HepG2 (cell line): Measurements from ENCODE around the gene GYS1. TPM values are rescaled to one million over a fixed set of nuclear protein-coding genes. Genes with fewer than 3 reads are reported as not detected.

ENCODE experiments used
- DZIP1 ChIP-seq: sonication (generic); formaldehyde crosslinking; IDR thresholded peaks from 2 replicates; pipeline ENCODE4 v1.5.0; 2020; ENCODE audit warnings: mild to moderate bottlenecking, missing genetic modification reagents
- GZF1 ChIP-seq: sonication (generic); formaldehyde crosslinking; IDR thresholded peaks from 2 replicates; pipeline ENCODE4 v1.5.1; 2020; ENCODE audit warnings: mild to moderate bottlenecking, missing genetic modification reagents
- HDAC6 ChIP-seq: fragments of 200-600 bp; sonication (generic); IDR thresholded peaks from 2 replicates; pipeline ENCODE4 v1.7.0; 2017; ENCODE audit warnings: mild to moderate bottlenecking, antibody characterized with exemption, low read length, low read depth
- HOXA9 ChIP-seq: sonication (generic); formaldehyde crosslinking; IDR thresholded peaks from 2 replicates; pipeline ENCODE4 v1.8.1; 2022; ENCODE audit warnings: missing genetic modification reagents, mild to moderate bottlenecking, moderate library complexity, borderline replicate concordance
- IKZF1 ChIP-seq: fragments of 450-650 bp; IDR thresholded peaks from 2 replicates; pipeline ENCODE4 v1.7.1; 2016
- ISX ChIP-seq: sonication (generic); formaldehyde crosslinking; conservative IDR thresholded peaks from 2 replicates; pipeline ENCODE4 v1.5.0; 2020; ENCODE audit warnings: missing genetic modification reagents
- KLF16 ChIP-seq, 2 experiments: sonication (generic) in 1 of 2; formaldehyde crosslinking in 1 of 2; IDR thresholded peaks; 2 replicates each; pipeline versions ENCODE4 v1.6.1 to v1.8.0; 2016 to 2023; ENCODE audit warnings: missing genetic modification reagents in 2 of 2, missing compliant biosample characterization in 1 of 2
- MAX ChIP-seq: IDR thresholded peaks from 2 replicates; pipeline ENCODE4 v1.6.1; 2012; ENCODE audit warnings: inconsistent platforms
- PRPF4 ChIP-seq: fragments of 200-400 bp; formaldehyde crosslinking; IDR thresholded peaks from 2 replicates; pipeline ENCODE4 v1.6.1; 2016; ENCODE audit warnings: low read length, low read depth; ENCODE audit not compliant: poor library complexity, severe bottlenecking
- RBM39 ChIP-seq: fragments of 200-400 bp; formaldehyde crosslinking; IDR thresholded peaks from one replicate; pipeline ENCODE4 v1.6.1; 2018; ENCODE audit warnings: antibody characterized with exemption, mild to moderate bottlenecking, low read depth, low read length; ENCODE audit not compliant: poor library complexity, severe bottlenecking
- SNRNP70 ChIP-seq: fragments of 200-400 bp; formaldehyde crosslinking; IDR thresholded peaks from 2 replicates; pipeline ENCODE4 v1.6.1; 2017; ENCODE audit warnings: mild to moderate bottlenecking, low read depth, low read length, moderate library complexity
- TEAD2 ChIP-seq: sonication (generic); formaldehyde crosslinking; IDR thresholded peaks from 2 replicates; pipeline ENCODE4 v1.9.0; 2021; ENCODE audit warnings: missing genetic modification reagents
- THAP11 ChIP-seq: IDR thresholded peaks from 2 replicates; pipeline ENCODE4 v1.6.1; 2016; ENCODE audit warnings: missing biosample characterization, missing genetic modification reagents
- ZFP62 ChIP-seq: sonication (generic); formaldehyde crosslinking; IDR thresholded peaks from 2 replicates; pipeline ENCODE4 v1.4.0; 2020; ENCODE audit warnings: missing genetic modification reagents
- ZFY ChIP-seq: sonication (generic); formaldehyde crosslinking; IDR thresholded peaks from 2 replicates; pipeline ENCODE4 v1.4.0; 2020; ENCODE audit warnings: missing genetic modification reagents
- ZKSCAN8 ChIP-seq: IDR thresholded peaks from 2 replicates; pipeline ENCODE4 v1.6.1; 2016; ENCODE audit warnings: borderline replicate concordance, missing genetic modification reagents, missing compliant biosample characterization
- ZMYM2 ChIP-seq: sonication (generic); formaldehyde crosslinking; IDR thresholded peaks from 2 replicates; pipeline ENCODE4 v1.8.0; 2022; ENCODE audit warnings: mild to moderate bottlenecking, missing genetic modification reagents
- ZNF260 ChIP-seq: sonication (generic); formaldehyde crosslinking; IDR thresholded peaks from 2 replicates; pipeline ENCODE4 v1.4.0; 2020; ENCODE audit warnings: missing genetic modification reagents, low read depth, mild to moderate bottlenecking, borderline replicate concordance
- ZNF333 ChIP-seq: sonication (generic); formaldehyde crosslinking; IDR thresholded peaks from 2 replicates; pipeline ENCODE4 v1.4.0; 2020; ENCODE audit warnings: mild to moderate bottlenecking, missing genetic modification reagents, borderline replicate concordance
- ZNF430 ChIP-seq: sonication (generic); formaldehyde crosslinking; IDR thresholded peaks from 2 replicates; pipeline ENCODE4 v1.9.0; 2021; ENCODE audit warnings: mild to moderate bottlenecking, missing genetic modification reagents
- ZNF605 ChIP-seq: sonication (generic); formaldehyde crosslinking; IDR thresholded peaks from 2 replicates; pipeline ENCODE4 v1.8.0; 2022; ENCODE audit warnings: mild to moderate bottlenecking, missing genetic modification reagents
- ZNF674 ChIP-seq: sonication (generic); formaldehyde crosslinking; IDR thresholded peaks from 2 replicates; pipeline ENCODE4 v1.5.0; 2020; ENCODE audit warnings: low read depth, mild to moderate bottlenecking, missing genetic modification reagents
- ZNF747 ChIP-seq: sonication (generic); formaldehyde crosslinking; IDR thresholded peaks from 2 replicates; pipeline ENCODE4 v1.8.1; 2023; ENCODE audit warnings: missing genetic modification reagents, mild to moderate bottlenecking, borderline replicate concordance
- ZSCAN21 ChIP-seq: sonication (generic); formaldehyde crosslinking; IDR thresholded peaks from 2 replicates; pipeline ENCODE4 v1.8.0; 2022; ENCODE audit warnings: mild to moderate bottlenecking, missing genetic modification reagents, moderate library complexity, borderline replicate concordance
- polyA plus RNA-seq, 8 experiments: library from polyadenylated mRNA; depleted of rRNA in 3 of 8; stranded (reverse) in 7 of 8; unstranded in 1 of 8; fragments of >200 nt; fragmentation: Illumina TruSeq in 4 of 8; extraction: Trizol in 4 of 8; gene quantifications; 2 replicates each; pipeline versions ENCODE4 v1.2.1 to v1.2.3, GENCODE V29; 2011 to 2016; ENCODE audit warnings: low read depth in 4 of 8, missing spikeins in 1 of 8, mixed read lengths in 1 of 8; ENCODE audit not compliant: insufficient read depth in 1 of 8
- total RNA-seq, 5 experiments: library from RNA; depleted of rRNA; stranded (reverse); fragments of >200 nt; fragmentation: Illumina TruSeq; extraction: Trizol; gene quantifications; 2 replicates each; pipeline ENCODE4 v1.2.3, GENCODE V29; 2016; ENCODE audit warnings: low read depth in 1 of 5

GYS1 gene
- total and polyA plus RNA-seq, 2 of the 13 experiments (the other 11 are each of a cell fraction or from before 2014, with no cell fraction given) = 18.4 to 42.1 TPM

DNA sequence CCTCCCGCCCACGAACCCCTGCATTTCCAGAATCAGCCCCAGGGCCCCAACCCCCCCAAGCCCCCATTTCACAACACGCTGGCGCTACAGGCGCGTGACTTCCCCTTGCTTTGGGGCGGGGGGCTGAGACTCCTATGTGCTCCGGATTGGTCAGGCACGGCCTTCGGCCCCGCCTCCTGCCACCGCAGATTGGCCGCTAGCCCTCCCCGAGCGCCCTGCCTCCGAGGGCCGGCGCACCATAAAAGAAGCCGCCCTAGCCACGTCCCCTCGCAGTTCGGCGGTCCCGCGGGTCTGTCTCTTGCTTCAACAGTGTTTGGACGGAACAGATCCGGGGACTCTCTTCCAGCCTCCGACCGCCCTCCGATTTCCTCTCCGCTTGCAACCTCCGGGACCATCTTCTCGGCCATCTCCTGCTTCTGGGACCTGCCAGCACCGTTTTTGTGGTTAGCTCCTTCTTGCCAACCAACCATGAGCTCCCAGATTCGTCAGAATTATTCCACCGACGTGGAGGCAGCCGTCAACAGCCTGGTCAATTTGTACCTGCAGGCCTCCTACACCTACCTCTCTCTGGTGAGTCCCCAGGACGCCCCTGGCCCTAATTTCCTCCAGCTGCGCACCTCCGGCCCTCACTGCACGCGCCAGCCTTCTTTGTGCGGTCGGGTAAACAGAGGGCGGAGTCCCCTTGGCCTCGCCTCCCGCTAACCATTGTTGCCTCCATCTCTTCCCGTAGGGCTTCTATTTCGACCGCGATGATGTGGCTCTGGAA is 27.9 kb downstream of the GYS1 start, which contains the start of gene FTL (continued):
- TF ChIP-seq RBM39 = peak; percentile 99
- TF ChIP-seq GZF1 (CRISPR knock-in tag) = peak; percentile 36; the same call in 1 of the 2 replicates
- TF ChIP-seq THAP11 (CRISPR knock-in tag) = peak; percentile 36; the same call in 1 of the 2 replicates
- no peak for TF ChIP-seq IKZF1
- 0 out of 2 replicates have a peak, but pooled peaks have one; percentile 40 for TF ChIP-seq ZKSCAN8 (CRISPR knock-in tag)
- peak; percentile 93 for TF ChIP-seq ZNF605 (CRISPR knock-in tag)
- peak; percentile 97 for TF ChIP-seq ZFP62
- TF ChIP-seq ZMYM2 (CRISPR knock-in tag) = 0 out of 2 replicates have a peak, but pooled peaks have one; percentile 39
- no peak for TF ChIP-seq SNRNP70
- TF ChIP-seq ZSCAN21 (CRISPR knock-in tag) = peak; percentile 82
- TF ChIP-seq ZNF260 (CRISPR knock-in tag) = no peak
- TF ChIP-seq HOXA9 (CRISPR knock-in tag) = peak; percentile 41; the same call in 1 of the 2 replicates
- TF ChIP-seq ZFY (CRISPR knock-in tag) = peak; percentile 41; the same call in 1 of the 2 replicates
- peak; percentile 39; the same call in 1 of the 2 replicates for TF ChIP-seq HDAC6
- peak; percentile 89; the same call in 1 of the 2 replicates for TF ChIP-seq ISX
- no peak for TF ChIP-seq ZNF674 (CRISPR knock-in tag)
- TF ChIP-seq ZNF747 = no peak
- peak; percentile 44; the same call in 1 of the 2 replicates for TF ChIP-seq ZNF430
- TF ChIP-seq PRPF4 = no peak
- TF ChIP-seq DZIP1 (CRISPR knock-in tag) = no peak
- TF ChIP-seq KLF16 (CRISPR knock-in tag; IDR thresholded peaks at IDR 0.05) = peak; percentile 23 to 97; a peak in 3 of 4 replicates
- TF ChIP-seq MAX = peak; percentile 70
- peak; percentile 43; the same call in 1 of the 2 replicates for TF ChIP-seq ZNF333 (CRISPR knock-in tag)
- peak; percentile 95 for TF ChIP-seq TEAD2
